ENCODE measurements around the gene ARL14.

DNA sequence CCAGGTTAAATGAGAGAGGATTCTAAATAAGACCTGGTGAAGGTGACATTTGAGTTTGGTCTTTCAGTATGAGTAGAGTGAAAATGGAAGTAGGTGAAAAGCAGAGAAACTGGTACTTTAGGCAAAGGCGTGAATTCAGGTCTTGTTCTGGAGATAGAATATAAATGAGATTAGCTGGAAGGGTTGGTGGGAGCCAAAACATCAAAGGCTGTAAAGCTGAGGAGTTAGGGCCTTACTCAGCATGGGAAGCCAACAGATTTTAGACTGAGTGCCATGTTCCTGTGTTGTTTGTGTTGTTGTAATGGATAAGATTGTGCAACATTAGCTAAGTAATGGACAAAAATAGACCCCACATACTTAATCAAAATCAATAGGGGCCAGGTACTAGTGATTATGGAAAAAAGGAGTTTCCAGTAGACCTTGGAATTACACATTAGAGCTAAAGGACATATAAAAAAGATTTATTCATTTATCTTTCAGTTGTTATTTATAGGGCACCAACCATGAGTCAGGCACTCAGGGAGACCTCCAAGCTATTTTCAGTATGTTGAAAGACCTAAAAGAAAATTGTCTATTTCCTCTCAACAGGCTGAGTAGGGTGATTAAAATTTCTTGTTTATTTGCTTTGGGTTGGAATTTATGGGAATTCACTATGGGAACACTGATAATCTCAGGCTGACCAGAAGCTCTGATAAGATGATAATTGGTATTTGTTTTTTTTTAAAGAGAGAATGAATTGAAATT is 20.8 kb downstream of the ARL14 start:
- TF ChIP-seq POLR2A (IDR thresholded peaks at IDR 0.05; ENCODE audit: low read length) (no peak), GATA1 (IDR thresholded peaks at IDR 0.05; ENCODE audit: low read depth, low read length) (no peak)

Data from erythroblast (primary cell).